ENCODE data around the gene PTPN18. TPM values are rescaled to one million over a fixed set of nuclear protein-coding genes. Genes with fewer than 3 reads are reported as not detected.

PTPN18 gene
- total RNA-seq, 4 donors from 2014 or later: 3.0 to 15.2 (median 7.0) TPM

- DNase-seq (peak; percentile 89 to 90), ATAC-seq (peak; percentile 83 to 84)
- intact Hi-C loops (cut with DNase I; ENCODE audit: low total_unique reads) (loop anchor here (1.0 to 5.0 kb wide), 5 partner anchors 13 to 1330 kb away; partner anchors contain the start of genes FAM168B and MZT2B), in situ Hi-C loops (cut with MboI; ENCODE audit: low sequenced_read_pairs in 4 of 4) (loop anchor here in 3 of 4 donors (25.0 kb wide), 2 partner anchors 155 to 405 kb away; partner anchors contain the start of genes MZT2B (in 3 of the 3), SMPD4 (in 3 of the 3) and TUBA3E (in 3 of the 3))
- peak in 1 of 2 donors; percentile 32 for TF ChIP-seq POLR2A (IDR thresholded peaks at IDR 0.05)
- no peak for TF ChIP-seq CTCF (IDR thresholded peaks at IDR 0.05 in 4 of 5, conservative IDR thresholded peaks at IDR 0.05 in 1 of 5)
- no peaks in the 10 kb centered on the region for H3K9me3 ChIP-seq
- no peaks in the 10 kb centered on the region for H3K27me3 ChIP-seq
- peak overlapping the region; percentile 87 to 91 (median 88) for H3K27ac ChIP-seq
- H3K4me1 ChIP-seq: peaks cover 14 to 21% of the 10 kb centered on the region in 2 donors
- peak overlapping the region; percentile 73 to 99 (median 85) for H3K4me3 ChIP-seq
- H3K36me3 ChIP-seq: peaks cover 0 to 36% of the 10 kb centered on the region in 2 donors
Observed at GRCh38 chr2:130342020-130342532, 13.8 kb upstream of the PTPN18 start.

GRCh38 chr2:130342533-130343275 lies 13.2 kb upstream of the PTPN18 start, which contains the start of gene IMP4:
Gene IMP4, plus strand, starts transcription at chr2:130342897. Its CDS starts 36 bp downstream, at chr2:130342933.
- Histone ChIP-seq H3K36me3 (peaks cover 0 to 42% of the 10 kb centered on the region in 2 donors), H3K27ac (peak within 1 kb of the TSS; percentile 87 to 91 (median 88)), H3K4me3 (peak within 1 kb of the TSS; percentile 76 to 99 (median 89)), H3K4me1 (peaks cover 14 to 21% of the 10 kb centered on the region in 2 donors), H3K9me3 (no peaks in the 10 kb centered on the region), H3K27me3 (no peaks in the 10 kb centered on the region)
- TF ChIP-seq POLR2A (IDR thresholded peaks at IDR 0.05): peak; percentile 46 to 67
- peak in 4 of 5 experiments; percentile 19 to 35 (median 31) for TF ChIP-seq CTCF (IDR thresholded peaks at IDR 0.05 in 4 of 5, conservative IDR thresholded peaks at IDR 0.05 in 1 of 5)
- DNase-seq: peak; percentile 99
- ATAC-seq: peak; percentile 96 to 97
- in situ Hi-C loops (cut with MboI; ENCODE audit: low sequenced_read_pairs in 4 of 4): loop anchor here in 3 of 4 donors (25.0 kb wide), 2 partner anchors 155 to 405 kb away; partner anchors contain the start of genes MZT2B (in 3 of the 3), SMPD4 (in 3 of the 3) and TUBA3E (in 3 of the 3)
- intact Hi-C loops (cut with DNase I; ENCODE audit: low total_unique reads): loop anchor here (1.0 to 5.0 kb wide), 5 partner anchors 13 to 1330 kb away; partner anchors contain the start of genes FAM168B and MZT2B

- Histone ChIP-seq H3K9me3 (no peaks in the 10 kb centered on the region), H3K4me1 (peaks cover 14 to 21% of the 10 kb centered on the region in 2 donors), H3K27me3 (no peaks in the 10 kb centered on the region), H3K36me3 (peaks cover 0 to 47% of the 10 kb centered on the region in 2 donors), H3K27ac (no peak overlapping the region), H3K4me3 (no peak overlapping the region)
- ATAC-seq: no peak
- TF ChIP-seq POLR2A (IDR thresholded peaks at IDR 0.05): no peak
- no peak for TF ChIP-seq CTCF (IDR thresholded peaks at IDR 0.05 in 4 of 5, conservative IDR thresholded peaks at IDR 0.05 in 1 of 5)
- in situ Hi-C loops (cut with MboI; ENCODE audit: low sequenced_read_pairs in 4 of 4) (loop anchor here in 3 of 4 donors (25.0 kb wide), 2 partner anchors 157 to 407 kb away; partner anchors contain the start of genes MZT2B (in 3 of the 3), SMPD4 (in 3 of the 3) and TUBA3E (in 3 of the 3)), intact Hi-C loops (cut with DNase I; ENCODE audit: low total_unique reads) (loop anchor here (5.0 kb wide), 3 partner anchors 467 to 1328 kb away; partner anchors contain the start of gene FAM168B)
- DNase-seq: no peak
Observed at GRCh38 chr2:130344578-130344977, 11.3 kb upstream of the PTPN18 start.

GRCh38 chr2:130345091-130345490 lies 10.8 kb upstream of the PTPN18 start:
- Histone ChIP-seq H3K27me3 (no peaks in the 10 kb centered on the region), H3K4me3 (no peak overlapping the region), H3K4me1 (peaks cover 14 to 21% of the 10 kb centered on the region in 2 donors), H3K9me3 (no peaks in the 10 kb centered on the region), H3K36me3 (peaks cover 0 to 47% of the 10 kb centered on the region in 2 donors), H3K27ac (no peak overlapping the region)
- in situ Hi-C loops (cut with MboI; ENCODE audit: low sequenced_read_pairs in 4 of 4): loop anchor here in 3 of 4 donors (25.0 kb wide), 2 partner anchors 158 to 408 kb away; partner anchors contain the start of genes MZT2B (in 3 of the 3), SMPD4 (in 3 of the 3) and TUBA3E (in 3 of the 3)
- no peak for DNase-seq
- ATAC-seq: no peak
- TF ChIP-seq POLR2A (IDR thresholded peaks at IDR 0.05): no peak
- TF ChIP-seq CTCF (IDR thresholded peaks at IDR 0.05 in 4 of 5, conservative IDR thresholded peaks at IDR 0.05 in 1 of 5): no peak
- intact Hi-C loops (cut with DNase I; ENCODE audit: low total_unique reads): no loop called here

Measured in gastrocnemius medialis (tissue), 4 donors.